ENCODE results near the gene PEG3. TPM values are rescaled to one million over a fixed set of nuclear protein-coding genes. Genes with fewer than 3 reads are reported as not detected.

PEG3 gene
- total and polyA plus RNA-seq, 2 of the 4 experiments (the other 2 are of a cell fraction) = not detected

DNA sequence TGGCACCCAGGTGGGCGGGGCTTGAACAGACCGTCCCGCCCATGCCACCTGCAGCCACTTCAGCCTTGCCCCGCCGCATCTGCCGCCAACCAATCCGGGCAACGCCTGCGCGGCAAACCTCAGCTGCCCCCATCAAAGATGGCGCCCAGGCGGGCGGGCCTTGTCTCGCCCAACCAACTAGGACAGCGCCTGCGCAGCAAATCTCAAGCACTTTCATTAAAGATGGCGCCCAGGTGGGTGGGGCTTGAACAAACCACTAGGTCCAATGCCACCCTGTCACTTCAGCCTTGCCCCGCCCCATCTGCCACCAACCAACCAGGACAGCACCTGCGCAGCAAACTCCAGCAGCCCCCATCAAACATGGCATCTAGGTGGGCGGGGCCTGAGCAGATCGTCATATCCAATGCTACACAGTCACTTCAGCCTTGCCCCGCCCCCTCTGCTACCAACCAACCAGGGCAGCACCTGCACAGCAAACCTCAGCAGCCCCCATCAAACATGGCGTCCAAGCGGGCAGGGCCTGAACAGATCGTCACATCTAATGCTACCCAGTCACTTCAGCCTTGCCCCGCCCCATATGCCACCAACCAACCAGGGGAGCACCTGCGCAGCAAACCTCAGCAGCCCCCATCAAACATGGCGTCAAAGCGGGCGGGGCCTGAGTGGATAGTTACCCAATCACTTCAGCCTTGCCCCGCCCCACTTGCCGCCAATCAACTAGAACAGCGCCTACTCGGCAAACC lies 1.4 kb downstream of the PEG3 start:
- DNase-seq = no peak
- H3K9me3 ChIP-seq (ENCODE audit: control insufficient read depth, insufficient read depth, low read length) = peaks cover 46% of the 10 kb centered on the region
- no peaks in the 10 kb centered on the region for H3K4me1 ChIP-seq (ENCODE audit: control insufficient read depth, insufficient read depth, low read length)
- H3K79me1 ChIP-seq (ENCODE audit: low read depth in 1 of 2, low read length in 2 of 2) = no peaks in the 10 kb centered on the region
- no peak overlapping the region for H2BK20ac ChIP-seq (ENCODE audit: low read depth, low read length)
- no peak overlapping the region for H3K18ac ChIP-seq (ENCODE audit: low read depth, low read length)
- no peak overlapping the region for H3K4me3 ChIP-seq (ENCODE audit: insufficient read depth, low read depth, low read length)
- H4K5ac ChIP-seq (ENCODE audit: low read depth, low read length) = no peak overlapping the region
- dilution Hi-C loops (cut with HindIII; ENCODE audit: low sequenced_read_pairs, unreplicated experiment) (no loop called here), in situ Hi-C loops (cut with MboI; ENCODE audit: low sequenced_read_pairs) (no loop called here), intact Hi-C loops (cut with micrococcal nuclease) (no loop called here)
- BruUV-seq (replicated peaks) = no TSS peak
- H4K91ac ChIP-seq (ENCODE audit: insufficient read depth, low read depth, low read length) = no peak overlapping the region
- no peaks in the 10 kb centered on the region for H3K27me3 ChIP-seq (ENCODE audit: control insufficient read depth, insufficient read depth, low read length)
- POLR2A ChIA-PET (ENCODE audit: unreplicated experiment) = no interaction called here
- H2AFZ ChIP-seq (replicated peaks; ENCODE audit: low read length, poor library complexity) = no peak overlapping the region
- ATAC-seq (ENCODE audit: low read depth) = 0 out of 2 replicates have a peak, but pooled peaks have one; percentile 29
- no peaks in the 10 kb centered on the region for H4K20me1 ChIP-seq (ENCODE audit: insufficient read depth, low read length)
- no peak overlapping the region for H3K14ac ChIP-seq (replicated peaks; ENCODE audit: low read depth, low read length)
- no peak for TF ChIP-seq CEBPB (IDR thresholded peaks at IDR 0.05; ENCODE audit: low read depth, low read length)
- no peak for TF ChIP-seq RCOR1 (IDR thresholded peaks at IDR 0.05; ENCODE audit: insufficient replicate concordance, low read length)
- TF ChIP-seq CTCF (conservative IDR thresholded peaks at IDR 0.05; ENCODE audit: low read depth, low read length) = no peak
- TF ChIP-seq USF2 (IDR thresholded peaks at IDR 0.05; ENCODE audit: low read depth, low read length) = no peak
- no peak for TF ChIP-seq RAD21 (IDR thresholded peaks at IDR 0.05; ENCODE audit: low read length)
- no peak for TF ChIP-seq MXI1 (IDR thresholded peaks at IDR 0.05; ENCODE audit: borderline replicate concordance, low read depth, low read length)
- TF ChIP-seq, protein P1, sequence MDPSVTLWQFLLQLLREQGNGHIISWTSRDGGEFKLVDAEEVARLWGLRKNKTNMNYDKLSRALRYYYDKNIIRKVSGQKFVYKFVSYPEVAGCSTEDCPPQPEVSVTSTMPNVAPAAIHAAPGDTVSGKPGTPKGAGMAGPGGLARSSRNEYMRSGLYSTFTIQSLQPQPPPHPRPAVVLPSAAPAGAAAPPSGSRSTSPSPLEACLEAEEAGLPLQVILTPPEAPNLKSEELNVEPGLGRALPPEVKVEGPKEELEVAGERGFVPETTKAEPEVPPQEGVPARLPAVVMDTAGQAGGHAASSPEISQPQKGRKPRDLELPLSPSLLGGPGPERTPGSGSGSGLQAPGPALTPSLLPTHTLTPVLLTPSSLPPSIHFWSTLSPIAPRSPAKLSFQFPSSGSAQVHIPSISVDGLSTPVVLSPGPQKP (IDR thresholded peaks at IDR 0.05; ENCODE audit: borderline replicate concordance, low read depth, low read length) = no peak
- no peak for TF ChIP-seq RFX5 (IDR thresholded peaks at IDR 0.05; ENCODE audit: low read depth, low read length)
- TF ChIP-seq FOS (IDR thresholded peaks at IDR 0.05; ENCODE audit: low read depth, low read length) = no peak
- no peak for TF ChIP-seq BHLHE40 (IDR thresholded peaks at IDR 0.05; ENCODE audit: low read depth, low read length)
- TF ChIP-seq NFE2L2 (IDR thresholded peaks at IDR 0.05; ENCODE audit: low read depth, low read length) = no peak
- no peak for TF ChIP-seq SMC3 (IDR thresholded peaks at IDR 0.05; ENCODE audit: low read depth, low read length)
- no peak for TF ChIP-seq MAFK (IDR thresholded peaks at IDR 0.05; ENCODE audit: low read depth, low read length)
- no peak for TF ChIP-seq CHD1 (IDR thresholded peaks at IDR 0.05; ENCODE audit: low read depth, low read length)
- TF ChIP-seq MAZ (IDR thresholded peaks at IDR 0.05; ENCODE audit: borderline replicate concordance, low read depth, low read length) = no peak
- no peak for TF ChIP-seq POLR2A (IDR thresholded peaks at IDR 0.05; ENCODE audit: low read depth, low read length)
- no peak overlapping the region for H3K4me2 ChIP-seq (ENCODE audit: low read depth, low read length)
- H3K9me1 ChIP-seq (ENCODE audit: insufficient read depth, low read length) = no peaks in the 10 kb centered on the region
- H3K4ac ChIP-seq (ENCODE audit: low read depth, low read length) = no peak overlapping the region
- no peak overlapping the region for H4K8ac ChIP-seq (ENCODE audit: low read depth in 2 of 2, low read length in 2 of 2)
- WGBS, 2 experiments (ENCODE audit: extremely low coverage in 2 of 2, insufficient read length in 1 of 2) = 37% methylated on average over 16 of the region's 34 CpGs; no CpG with 5 or more reads in 1 of the 2 experiments
- no peak overlapping the region for H2AK9ac ChIP-seq (replicated peaks; ENCODE audit: low read depth, low read length, poor library complexity)
- no peak overlapping the region for H2BK120ac ChIP-seq (ENCODE audit: low read depth, low read length)
- no peak overlapping the region for H3K9ac ChIP-seq (ENCODE audit: low read depth, low read length)
- no peak overlapping the region for H3K56ac ChIP-seq (ENCODE audit: extremely low read depth, insufficient read depth, low read length)
- H3K36me3 ChIP-seq (ENCODE audit: control insufficient read depth, insufficient read depth, low read length) = no peaks in the 10 kb centered on the region
- H2AK5ac ChIP-seq (ENCODE audit: low read depth, low read length) = no peak overlapping the region
- H3K23ac ChIP-seq (ENCODE audit: low read depth, low read length) = no peak overlapping the region
- H3K27ac ChIP-seq (ENCODE audit: insufficient read depth, low read length) = no peak overlapping the region
- no peak overlapping the region for H2BK5ac ChIP-seq (ENCODE audit: low read depth, low read length, poor library complexity, severe bottlenecking)
- H2BK15ac ChIP-seq (ENCODE audit: low read depth, low read length) = no peak overlapping the region
- CTCF ChIA-PET = no interaction called here

Measured in IMR-90 (cell line).